ENCODE results near the gene TASP1. TPM values are rescaled to one million over a fixed set of nuclear protein-coding genes. Genes with fewer than 3 reads are reported as not detected.
"Not testable (repeated sequence)": the region's sequence is repeated elsewhere in the genome, so short reads cannot be mapped to it uniquely, and the experiment has no call there.

Gene TASP1
- total RNA-seq, 1 donor from 2014 or later = 9.0 TPM

GRCh38 chr20:13613917-13614316, 24.8 kb downstream of the TASP1 start:
- no peak for TF ChIP-seq CTCF (IDR thresholded peaks at IDR 0.05)
- DNase-seq (ENCODE audit: extremely low spot score, unreplicated experiment) = no peak
- no peaks in the 10 kb centered on the region for H3K27me3 Mint-ChIP-seq (ENCODE audit: unreplicated experiment)
- H3K36me3 Mint-ChIP-seq (ENCODE audit: unreplicated experiment) = peaks cover 16% of the 10 kb centered on the region
- peaks cover 5% of the 10 kb centered on the region for H3K4me1 Mint-ChIP-seq (ENCODE audit: unreplicated experiment)
- H3K4me3 Mint-ChIP-seq (ENCODE audit: unreplicated experiment) = no peak overlapping the region
- no peak overlapping the region for H3K27ac Mint-ChIP-seq (ENCODE audit: unreplicated experiment)
- no peaks in the 10 kb centered on the region for H3K9me3 Mint-ChIP-seq (ENCODE audit: unreplicated experiment)

GRCh38 chr20:13611611-13612125, 27.1 kb downstream of the TASP1 start:
- Mint-ChIP-seq H3K4me3 (ENCODE audit: unreplicated experiment) (no peak overlapping the region), H3K27ac (ENCODE audit: unreplicated experiment) (no peak overlapping the region), H3K36me3 (ENCODE audit: unreplicated experiment) (peaks cover 21% of the 10 kb centered on the region), H3K9me3 (ENCODE audit: unreplicated experiment) (no peaks in the 10 kb centered on the region), H3K4me1 (ENCODE audit: unreplicated experiment) (peaks cover 5% of the 10 kb centered on the region), H3K27me3 (ENCODE audit: unreplicated experiment) (no peaks in the 10 kb centered on the region)
- DNase-seq (ENCODE audit: extremely low spot score, unreplicated experiment) = no peak
- no peak for TF ChIP-seq CTCF (IDR thresholded peaks at IDR 0.05)

- Mint-ChIP-seq H3K36me3 (ENCODE audit: unreplicated experiment) (peaks cover 18% of the 10 kb centered on the region), H3K9me3 (ENCODE audit: unreplicated experiment) (no peaks in the 10 kb centered on the region)
- DNase-seq (ENCODE audit: extremely low spot score, unreplicated experiment) = no peak
These were observed 28.5 kb downstream of the TASP1 start for GRCh38 chr20:13610184-13610583.

GRCh38 chr20:13608066-13608465, 30.7 kb downstream of the TASP1 start:
- Mint-ChIP-seq H3K9me3 (ENCODE audit: unreplicated experiment) (no peaks in the 10 kb centered on the region), H3K4me1 (ENCODE audit: unreplicated experiment) (no peaks in the 10 kb centered on the region), H3K27ac (ENCODE audit: unreplicated experiment) (no peak overlapping the region), H3K27me3 (ENCODE audit: unreplicated experiment) (no peaks in the 10 kb centered on the region), H3K4me3 (ENCODE audit: unreplicated experiment) (no peak overlapping the region), H3K36me3 (ENCODE audit: unreplicated experiment) (peaks cover 16% of the 10 kb centered on the region)
- no peak for TF ChIP-seq CTCF (IDR thresholded peaks at IDR 0.05)
- DNase-seq (ENCODE audit: extremely low spot score, unreplicated experiment) = no peak

More at GRCh38 chr20:13610184-13610583, 28.5 kb downstream of the TASP1 start:
- H3K4me3 Mint-ChIP-seq (ENCODE audit: unreplicated experiment) = no peak overlapping the region
- H3K27ac Mint-ChIP-seq (ENCODE audit: unreplicated experiment) = no peak overlapping the region
- H3K4me1 Mint-ChIP-seq (ENCODE audit: unreplicated experiment) = peaks cover 2% of the 10 kb centered on the region
- no peak for TF ChIP-seq CTCF (IDR thresholded peaks at IDR 0.05)
- no peaks in the 10 kb centered on the region for H3K27me3 Mint-ChIP-seq (ENCODE audit: unreplicated experiment)

- not testable (repeated sequence) for H3K27ac Mint-ChIP-seq (ENCODE audit: unreplicated experiment); H3K36me3 Mint-ChIP-seq (ENCODE audit: unreplicated experiment); H3K4me1 Mint-ChIP-seq (ENCODE audit: unreplicated experiment); H3K4me3 Mint-ChIP-seq (ENCODE audit: unreplicated experiment); DNase-seq (ENCODE audit: extremely low spot score, unreplicated experiment); H3K27me3 Mint-ChIP-seq (ENCODE audit: unreplicated experiment)
- peaks cover 12% of the 10 kb centered on the region for H3K9me3 Mint-ChIP-seq (ENCODE audit: unreplicated experiment)
These were observed 45.3 kb downstream of the TASP1 start for GRCh38 chr20:13593423-13593822.

GRCh38 chr20:13588049-13588448, 50.7 kb downstream of the TASP1 start:
- H3K36me3 Mint-ChIP-seq (ENCODE audit: unreplicated experiment) = peaks cover 18% of the 10 kb centered on the region
- DNase-seq (ENCODE audit: extremely low spot score, unreplicated experiment) = no peak
- no peak overlapping the region for H3K4me3 Mint-ChIP-seq (ENCODE audit: unreplicated experiment)
- no peak overlapping the region for H3K27ac Mint-ChIP-seq (ENCODE audit: unreplicated experiment)
- no peaks in the 10 kb centered on the region for H3K4me1 Mint-ChIP-seq (ENCODE audit: unreplicated experiment)
- TF ChIP-seq CTCF (IDR thresholded peaks at IDR 0.05) = no peak
- H3K27me3 Mint-ChIP-seq (ENCODE audit: unreplicated experiment) = no peaks in the 10 kb centered on the region
- H3K9me3 Mint-ChIP-seq (ENCODE audit: unreplicated experiment) = peaks cover 17% of the 10 kb centered on the region
